HG02840 (cell line): ENCODE measurements around the gene RHOB.
"Not testable (repeated sequence)": the region's sequence is repeated elsewhere in the genome, so short reads cannot be mapped to it uniquely, and the experiment has no call there.

Experiments used
- ATAC-seq: cut with Tn5 transposase; IDR thresholded peaks from one replicate; pipeline ENCODE4 v1.9.1; 2021; ENCODE audit warnings: mild to moderate bottlenecking, moderate library complexity, moderate number of reproducible peaks; ENCODE audit not compliant: unreplicated experiment, low FRiP score

The RHOB gene

DNA sequence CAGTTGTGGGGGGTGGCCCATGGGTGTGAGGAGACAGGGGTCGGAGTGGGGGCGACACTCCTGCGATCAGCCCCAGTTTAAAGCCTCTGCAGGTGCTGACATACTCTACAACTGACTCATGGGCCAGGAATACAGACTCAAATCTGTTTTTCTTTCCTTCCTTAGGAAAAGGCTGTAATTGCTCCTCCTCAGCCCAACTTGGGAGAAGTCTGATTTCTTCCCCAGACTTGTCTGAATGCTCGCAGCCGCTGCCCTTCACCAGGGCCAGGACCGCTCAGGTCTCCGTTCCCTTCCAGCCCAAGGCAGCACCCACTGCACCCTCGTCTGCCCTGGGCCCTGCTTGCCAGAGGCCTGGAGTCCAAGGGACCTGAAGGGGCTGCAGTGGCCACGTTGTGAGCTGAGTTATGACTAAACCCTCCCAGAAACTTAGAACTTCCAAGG, 41.3 kb downstream of the RHOB start:
- ATAC-seq: no peak

DNA sequence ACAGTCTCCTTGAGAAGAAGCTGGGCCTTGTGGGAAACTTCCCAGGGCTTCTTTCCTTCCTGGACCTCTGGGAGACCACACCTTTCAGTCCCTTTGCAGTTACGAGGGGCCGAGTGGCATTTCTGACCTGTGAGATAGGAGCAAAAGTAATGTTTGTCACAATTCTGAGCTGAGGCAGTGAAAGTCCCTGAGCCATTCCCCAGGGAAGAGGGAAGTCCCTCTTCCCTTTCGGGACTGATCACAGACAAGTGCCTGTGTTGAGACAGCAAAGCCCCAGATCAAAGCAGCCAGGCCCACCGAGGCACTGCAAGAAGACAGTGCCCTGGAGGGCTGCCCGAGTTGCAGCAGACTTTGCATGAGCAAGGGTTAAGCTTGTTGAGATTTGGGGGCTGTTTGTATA, 41.9 kb downstream of the RHOB start:
- ATAC-seq: no peak

DNA sequence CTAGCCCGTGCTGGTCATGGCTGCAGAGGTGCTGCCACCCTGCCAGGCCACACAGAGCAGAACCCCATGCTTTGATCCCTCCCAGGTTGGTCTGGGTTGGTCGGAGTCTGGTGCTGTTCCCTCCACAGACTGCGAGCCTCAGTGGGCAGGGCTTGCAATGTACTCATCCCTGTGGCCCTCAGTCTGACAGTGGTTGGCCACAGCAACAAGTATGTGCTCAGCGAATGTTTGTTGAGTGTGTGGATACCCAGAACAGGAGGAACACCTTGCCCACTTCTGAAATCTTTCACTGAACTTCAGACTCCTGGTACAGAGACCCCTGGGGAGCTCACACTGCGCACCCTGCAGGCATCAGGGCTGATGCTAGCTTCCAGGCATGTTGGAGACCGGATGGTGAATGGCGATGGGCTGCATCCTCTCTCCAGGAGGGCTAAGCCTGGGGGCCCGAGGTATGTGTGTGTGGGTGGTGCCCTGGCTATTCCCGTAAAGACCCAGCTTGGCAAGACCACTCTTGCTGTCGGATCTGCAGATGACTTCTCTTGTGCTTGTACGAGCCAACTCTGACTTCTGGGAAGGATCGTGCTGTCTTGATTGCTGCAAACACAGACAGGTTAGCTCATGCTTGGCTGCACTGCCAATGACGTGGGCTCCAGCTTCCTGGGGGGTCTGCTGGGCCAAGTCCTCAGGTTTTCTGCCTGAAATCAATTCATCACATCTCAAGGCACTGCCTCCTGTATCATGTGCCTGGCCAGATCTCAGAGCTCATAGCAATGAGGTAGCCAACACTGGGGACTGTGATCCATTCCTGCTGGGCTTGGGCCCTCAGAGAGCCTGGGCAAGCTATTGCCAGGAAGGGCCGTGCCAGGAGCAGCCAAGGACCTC, 43.7 kb downstream of the RHOB start:
- ATAC-seq: no peak

DNA sequence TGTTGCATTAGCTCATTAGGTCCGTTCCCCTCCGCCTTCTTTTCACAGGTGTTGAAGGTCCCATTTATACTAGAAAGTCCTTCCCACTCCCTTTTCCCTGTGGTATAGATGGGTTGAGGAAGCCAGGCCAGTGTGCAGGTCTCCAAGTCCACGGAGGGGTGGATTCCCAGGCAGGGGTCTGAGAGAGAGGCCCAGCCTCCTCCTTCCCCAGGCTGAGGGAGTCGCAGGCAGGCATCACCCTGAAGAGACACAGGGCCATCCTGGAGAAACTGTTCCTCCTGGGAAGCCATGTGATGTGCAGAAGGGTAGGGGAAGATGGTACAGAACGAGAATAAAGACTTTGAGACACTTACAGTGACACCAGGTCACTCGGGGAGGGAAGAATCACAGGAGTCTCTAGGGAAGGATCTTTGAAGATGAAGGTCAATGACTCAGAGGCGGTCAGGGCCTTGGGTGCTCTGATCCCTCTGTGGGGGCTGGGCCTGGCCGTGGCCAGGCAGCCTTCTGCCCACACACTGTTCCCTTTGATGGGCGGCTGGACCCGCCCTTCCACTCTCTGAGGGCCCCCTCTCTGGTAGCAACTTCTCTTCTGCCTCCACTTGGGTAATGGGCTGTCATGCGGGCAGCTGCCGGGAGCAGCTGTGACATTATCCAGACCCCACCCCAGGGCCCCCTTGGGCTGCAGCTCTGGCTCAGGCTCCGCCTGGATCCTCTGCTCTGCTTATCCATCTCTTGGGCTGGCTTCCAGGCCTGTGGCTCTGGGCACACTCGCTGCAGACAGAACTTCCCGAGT, 45.1 kb downstream of the RHOB start:
- no peak for ATAC-seq

DNA sequence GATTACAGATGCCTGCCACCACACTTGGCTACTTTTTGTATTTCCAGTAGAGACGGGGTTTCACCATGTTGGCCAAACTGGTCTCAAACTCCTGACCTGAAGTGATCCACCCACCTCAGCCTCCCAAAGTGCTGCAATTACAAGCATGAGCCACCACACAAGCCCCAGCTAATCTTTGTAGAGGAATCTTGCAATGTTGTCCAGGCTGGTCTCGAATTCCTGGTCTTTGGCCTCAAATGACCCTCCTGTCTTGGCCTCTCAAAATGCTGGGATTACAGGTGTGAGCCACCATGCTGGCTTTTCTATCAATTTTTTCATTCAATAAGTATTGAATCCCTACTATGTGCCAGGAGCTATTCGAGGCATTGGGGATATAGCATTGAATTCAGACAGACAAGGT, 46.2 kb downstream of the RHOB start:
- not testable (repeated sequence) for ATAC-seq

DNA sequence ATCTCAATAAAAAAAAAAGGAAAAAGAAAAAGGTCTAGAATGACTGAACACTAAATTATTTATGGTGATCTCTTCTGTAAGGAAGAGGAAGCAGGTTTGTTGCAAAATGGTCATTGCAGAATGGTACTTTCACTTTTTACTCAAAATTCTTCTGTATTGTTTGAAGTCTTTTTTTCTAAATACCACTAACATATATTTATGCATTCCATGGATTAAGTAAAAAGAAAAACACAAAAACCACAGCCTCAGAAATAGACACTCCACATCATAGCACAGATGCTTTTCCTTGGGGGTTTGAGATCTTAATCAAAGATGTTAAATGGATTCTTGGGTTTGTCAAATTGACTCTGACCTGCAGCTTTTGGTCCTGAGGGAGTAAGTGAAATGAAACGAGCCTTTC, 47.4 kb downstream of the RHOB start:
- ATAC-seq: no peak

DNA sequence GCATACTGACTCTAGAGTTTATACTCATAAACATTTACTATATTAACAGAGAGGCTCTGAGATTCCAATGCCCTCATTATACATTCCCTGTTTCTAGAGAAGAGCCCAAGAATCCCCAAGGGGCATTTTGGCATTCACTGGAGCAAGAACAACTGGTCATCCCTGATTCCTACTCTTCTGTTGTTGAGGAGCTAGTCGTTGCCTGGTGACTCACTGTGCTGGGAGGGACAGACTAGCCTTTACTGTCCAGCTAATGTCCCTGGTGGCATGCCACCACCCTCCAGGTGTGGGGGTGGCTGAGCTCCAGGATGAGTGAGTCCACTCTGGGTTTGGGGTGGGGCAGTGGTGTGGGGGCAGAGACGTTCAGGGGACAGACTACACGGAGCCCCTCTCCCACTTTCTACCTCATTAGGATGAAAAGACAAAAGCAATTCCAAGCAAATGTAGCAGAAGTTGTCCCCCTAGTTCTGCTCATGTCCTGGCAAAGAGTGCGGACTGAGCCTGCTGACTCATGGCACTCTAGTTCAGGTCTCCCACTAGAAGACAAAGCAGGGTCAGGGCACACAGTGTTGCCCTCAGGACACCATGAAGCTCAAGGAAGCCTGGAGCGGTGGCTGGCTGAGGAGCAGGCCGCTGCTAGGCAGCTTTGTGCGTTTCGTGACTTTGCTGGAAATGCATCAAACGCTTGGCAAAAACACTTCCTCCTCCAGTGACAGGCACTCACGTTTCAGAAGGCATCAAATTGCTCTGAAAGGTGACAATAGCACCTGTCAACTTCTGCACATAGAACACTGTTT, 49.4 kb downstream of the RHOB start:
- ATAC-seq: no peak

DNA sequence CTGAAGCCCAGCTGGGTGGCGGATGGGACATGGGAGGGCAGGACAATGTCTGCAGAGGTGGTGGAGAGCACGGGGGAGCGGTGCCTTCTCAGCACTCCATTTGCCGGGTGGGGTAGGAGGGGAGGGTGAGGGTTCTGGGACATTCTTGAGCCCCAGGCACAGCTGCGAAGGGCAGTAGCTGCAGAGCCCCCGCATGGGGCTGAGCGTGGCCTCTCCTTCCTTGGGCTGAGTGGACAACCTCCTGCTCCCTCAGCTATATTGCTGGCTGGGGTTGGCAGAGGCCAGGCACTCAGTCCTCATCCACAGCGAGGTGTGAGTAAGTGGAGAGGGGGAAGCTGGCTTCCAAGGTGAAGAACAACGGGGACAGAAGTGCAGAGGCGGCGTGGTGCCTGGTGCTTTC, 50.1 kb downstream of the RHOB start:
- ATAC-seq: no peak
